GM12874 (cell line): ENCODE measurements around the gene ADAMTSL2.

ENCODE experiments used
- TF ChIP-seq, protein P1 (sequence below): IDR thresholded peaks from 2 replicates; pipeline ENCODE4 v1.5.1; 2011; ENCODE audit warnings: low read depth, mild to moderate bottlenecking, control low read depth, low read length, moderate library complexity; ENCODE audit not compliant: insufficient read depth

ADAMTSL2 gene

DNA sequence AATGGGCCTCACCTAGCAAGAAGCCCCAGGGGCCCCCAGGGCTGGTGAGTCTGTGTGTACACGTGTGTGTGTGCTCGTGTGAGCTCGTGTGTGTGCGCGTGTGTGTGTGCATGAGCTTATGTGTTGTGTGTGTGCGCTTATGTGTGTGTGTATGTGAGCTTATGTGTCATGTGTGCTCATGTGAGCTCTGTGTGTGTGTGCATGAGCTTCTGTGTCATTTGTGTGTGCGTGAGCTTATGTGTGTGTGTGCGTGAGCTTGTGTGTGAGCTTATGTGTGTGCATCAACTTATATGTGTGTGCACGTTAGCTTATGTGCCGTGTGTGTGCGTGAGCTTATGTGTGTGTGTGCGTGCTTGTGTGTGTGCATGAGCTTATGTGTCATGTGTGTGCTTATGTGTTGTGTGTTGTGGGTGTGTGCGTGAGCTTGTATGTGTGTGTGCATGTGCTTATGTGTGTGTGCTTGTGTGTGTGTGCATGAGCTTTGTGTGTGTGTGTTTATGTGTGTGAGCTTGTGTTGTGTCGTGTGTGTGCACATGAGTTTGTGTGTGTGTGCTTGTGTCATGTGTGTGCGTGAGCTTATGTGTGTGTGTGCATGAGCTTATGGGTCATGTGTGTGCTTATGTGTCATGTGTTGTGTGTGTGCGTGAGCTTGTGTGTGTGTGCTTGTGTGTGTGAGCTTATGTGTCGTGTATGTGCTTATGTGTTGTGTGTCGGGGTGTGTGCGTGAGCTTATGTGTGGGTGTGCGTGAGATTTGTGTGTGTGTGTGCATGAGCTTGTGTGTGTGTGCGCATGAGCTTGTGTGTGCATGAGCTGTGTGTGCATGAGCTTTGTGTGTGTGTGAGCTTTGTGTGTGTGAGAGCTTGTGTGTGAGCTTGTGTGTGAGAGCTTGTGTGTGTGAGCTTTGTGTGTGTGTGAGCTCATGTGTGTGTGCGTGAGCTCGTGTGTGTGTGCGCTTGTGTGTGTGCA is 38.9 kb upstream of the ADAMTSL2 start:
- TF ChIP-seq, protein P1, sequence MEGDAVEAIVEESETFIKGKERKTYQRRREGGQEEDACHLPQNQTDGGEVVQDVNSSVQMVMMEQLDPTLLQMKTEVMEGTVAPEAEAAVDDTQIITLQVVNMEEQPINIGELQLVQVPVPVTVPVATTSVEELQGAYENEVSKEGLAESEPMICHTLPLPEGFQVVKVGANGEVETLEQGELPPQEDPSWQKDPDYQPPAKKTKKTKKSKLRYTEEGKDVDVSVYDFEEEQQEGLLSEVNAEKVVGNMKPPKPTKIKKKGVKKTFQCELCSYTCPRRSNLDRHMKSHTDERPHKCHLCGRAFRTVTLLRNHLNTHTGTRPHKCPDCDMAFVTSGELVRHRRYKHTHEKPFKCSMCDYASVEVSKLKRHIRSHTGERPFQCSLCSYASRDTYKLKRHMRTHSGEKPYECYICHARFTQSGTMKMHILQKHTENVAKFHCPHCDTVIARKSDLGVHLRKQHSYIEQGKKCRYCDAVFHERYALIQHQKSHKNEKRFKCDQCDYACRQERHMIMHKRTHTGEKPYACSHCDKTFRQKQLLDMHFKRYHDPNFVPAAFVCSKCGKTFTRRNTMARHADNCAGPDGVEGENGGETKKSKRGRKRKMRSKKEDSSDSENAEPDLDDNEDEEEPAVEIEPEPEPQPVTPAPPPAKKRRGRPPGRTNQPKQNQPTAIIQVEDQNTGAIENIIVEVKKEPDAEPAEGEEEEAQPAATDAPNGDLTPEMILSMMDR = no peak

DNA sequence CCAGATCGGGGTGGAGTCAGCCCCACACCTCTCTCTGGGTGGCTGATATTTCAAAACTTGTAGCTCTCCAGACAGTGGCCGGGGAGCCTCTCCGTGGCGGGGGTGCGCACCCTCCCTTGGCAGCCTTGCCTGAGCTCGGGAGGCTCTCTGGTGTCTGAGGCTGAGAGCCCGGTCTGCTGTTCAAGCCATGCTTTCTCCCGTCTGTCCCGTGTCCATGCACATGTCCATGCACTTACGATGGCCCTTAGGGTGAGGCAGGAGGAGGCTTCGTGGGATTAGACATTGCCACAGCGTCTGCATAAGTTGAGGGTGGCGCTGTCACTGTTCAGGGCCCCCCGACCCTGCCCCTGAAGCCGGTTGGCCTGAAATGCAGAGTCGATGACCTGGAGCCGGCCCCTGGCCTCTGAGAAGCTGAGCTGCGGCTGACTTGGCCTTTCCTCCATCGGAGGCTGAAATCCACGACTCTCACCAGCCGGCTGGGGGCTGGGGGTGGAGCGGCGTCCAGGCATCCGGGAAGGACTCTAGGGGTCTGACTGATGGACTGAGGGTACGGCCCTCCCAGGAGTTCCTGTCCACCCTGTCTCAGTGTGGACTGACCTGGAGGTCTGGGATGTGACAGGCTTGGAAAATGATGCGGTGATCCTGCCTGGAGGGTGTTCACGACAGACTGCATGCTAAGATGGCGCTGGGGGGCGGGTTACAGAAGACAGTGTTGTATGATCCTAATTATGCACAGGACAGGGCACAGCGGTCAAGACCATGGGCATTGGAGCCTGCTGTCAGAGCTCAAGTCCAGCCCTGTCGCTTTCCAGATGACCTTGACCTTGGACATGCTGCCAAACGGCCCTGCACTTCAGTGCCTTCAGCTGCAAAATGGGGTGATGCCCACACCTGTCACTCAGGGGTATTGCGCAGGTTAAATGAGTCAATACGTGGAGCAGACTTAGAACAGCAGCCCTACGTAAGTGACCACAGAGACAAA is 37.4 kb upstream of the ADAMTSL2 start:
- TF ChIP-seq, protein P1 = no peak

DNA sequence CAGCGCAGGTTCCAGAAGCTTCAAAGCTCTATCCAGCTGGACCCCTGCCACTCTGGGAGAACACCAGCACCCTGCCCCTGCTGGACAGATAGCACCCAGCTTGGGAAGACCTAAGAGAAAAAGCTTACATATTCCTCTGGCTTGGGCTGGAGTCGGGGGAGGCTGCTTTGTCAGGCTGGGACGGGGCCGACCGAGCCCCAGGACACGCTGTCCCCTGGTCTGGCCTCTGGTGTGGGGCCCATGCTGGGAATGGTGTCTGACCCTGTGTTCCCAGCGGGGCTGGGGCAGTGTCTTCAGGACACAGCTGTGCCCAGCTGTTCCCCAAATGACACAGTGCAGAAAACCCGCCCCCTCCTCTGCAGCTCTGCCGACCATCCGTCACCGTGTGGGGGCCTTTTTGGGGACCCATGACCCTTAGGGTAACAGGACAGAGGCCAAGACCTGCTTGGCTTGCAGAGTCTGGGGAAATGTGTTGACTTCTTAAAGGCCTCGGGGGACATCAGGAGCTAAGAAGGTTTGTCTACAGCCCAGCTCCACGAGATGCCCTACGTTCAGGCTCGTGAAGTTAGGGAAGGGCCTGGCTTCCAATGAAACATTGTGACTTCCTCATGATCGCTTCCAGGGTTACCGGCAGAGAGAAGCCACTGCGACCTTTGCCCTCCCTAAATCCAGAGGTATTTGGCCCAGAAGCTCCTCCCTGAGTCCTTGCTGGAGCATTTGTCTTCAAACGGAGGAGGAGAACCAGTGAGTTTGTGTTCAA is 35.2 kb upstream of the ADAMTSL2 start:
- TF ChIP-seq, protein P1 = no peak

DNA sequence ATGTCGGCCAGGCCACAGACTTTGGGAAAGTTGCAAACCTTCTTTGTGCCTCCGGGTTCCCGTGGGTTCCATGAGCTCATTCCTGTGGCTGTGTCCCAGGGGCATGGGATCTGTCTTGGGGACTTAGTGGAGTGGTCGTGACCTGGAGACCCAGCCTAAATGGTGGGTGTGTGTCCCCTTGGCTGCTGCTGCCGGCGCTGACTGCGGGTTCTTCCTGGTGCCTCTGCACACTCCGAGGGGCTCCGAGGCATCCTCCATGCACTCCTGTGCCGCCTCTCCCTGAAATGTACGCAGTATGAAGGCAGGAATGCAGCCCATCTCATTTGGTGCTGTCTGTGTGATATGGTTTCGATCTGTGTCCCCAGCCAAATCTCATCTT is 34.6 kb upstream of the ADAMTSL2 start:
- TF ChIP-seq, protein P1 = no peak

DNA sequence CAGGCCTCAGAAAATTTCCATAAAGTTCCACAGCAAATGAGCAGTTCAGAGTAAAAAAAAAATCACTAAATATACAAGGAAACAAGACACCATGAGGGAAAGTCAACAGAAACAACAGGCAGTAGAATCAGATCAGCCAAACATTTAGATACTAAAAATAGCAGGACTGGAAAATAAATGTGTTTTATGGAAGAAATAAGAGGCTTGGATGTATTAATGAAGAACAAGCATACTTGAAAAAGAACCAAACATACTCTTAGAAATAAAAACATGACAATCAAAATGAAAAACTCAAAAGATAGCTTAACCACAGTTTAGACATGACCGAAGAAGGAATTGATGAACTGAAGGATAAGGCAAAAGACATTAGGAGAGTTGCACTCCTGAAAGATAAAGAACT is 32.4 kb upstream of the ADAMTSL2 start:
- TF ChIP-seq, protein P1 = no peak

DNA sequence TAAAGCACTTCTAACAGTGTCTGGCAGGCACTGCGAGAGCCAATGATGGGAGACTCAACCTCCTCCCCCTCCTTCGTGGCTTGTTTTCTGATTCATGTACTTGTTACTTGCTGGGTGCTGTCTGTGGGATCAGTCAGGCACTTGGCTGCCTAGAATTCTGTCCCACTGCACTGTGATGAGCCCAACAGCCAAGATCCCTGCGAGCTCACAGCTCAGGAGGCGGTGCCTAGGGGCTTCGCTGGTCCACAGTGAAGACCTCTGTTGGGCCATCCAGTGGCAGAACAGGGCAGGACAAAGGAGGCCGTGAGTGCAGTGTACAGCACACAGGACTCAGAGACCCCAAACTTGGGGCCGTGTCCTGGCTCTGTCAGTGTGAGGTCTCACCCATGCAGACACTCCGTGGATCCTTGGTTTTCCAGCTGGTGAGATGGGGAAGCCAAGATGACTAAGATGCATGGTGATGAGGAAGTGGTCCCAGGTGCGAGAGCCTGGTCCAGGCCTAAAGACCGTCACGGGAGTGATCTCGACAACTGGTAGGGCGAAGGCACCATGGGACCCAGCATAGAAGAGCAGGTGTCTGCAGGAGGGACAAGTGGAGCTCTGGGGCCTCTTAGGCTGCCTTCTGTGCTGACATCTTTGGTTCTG is 29.2 kb upstream of the ADAMTSL2 start:
- TF ChIP-seq, protein P1 = no peak
